ENCODE results near the gene HOXB2.

DNA sequence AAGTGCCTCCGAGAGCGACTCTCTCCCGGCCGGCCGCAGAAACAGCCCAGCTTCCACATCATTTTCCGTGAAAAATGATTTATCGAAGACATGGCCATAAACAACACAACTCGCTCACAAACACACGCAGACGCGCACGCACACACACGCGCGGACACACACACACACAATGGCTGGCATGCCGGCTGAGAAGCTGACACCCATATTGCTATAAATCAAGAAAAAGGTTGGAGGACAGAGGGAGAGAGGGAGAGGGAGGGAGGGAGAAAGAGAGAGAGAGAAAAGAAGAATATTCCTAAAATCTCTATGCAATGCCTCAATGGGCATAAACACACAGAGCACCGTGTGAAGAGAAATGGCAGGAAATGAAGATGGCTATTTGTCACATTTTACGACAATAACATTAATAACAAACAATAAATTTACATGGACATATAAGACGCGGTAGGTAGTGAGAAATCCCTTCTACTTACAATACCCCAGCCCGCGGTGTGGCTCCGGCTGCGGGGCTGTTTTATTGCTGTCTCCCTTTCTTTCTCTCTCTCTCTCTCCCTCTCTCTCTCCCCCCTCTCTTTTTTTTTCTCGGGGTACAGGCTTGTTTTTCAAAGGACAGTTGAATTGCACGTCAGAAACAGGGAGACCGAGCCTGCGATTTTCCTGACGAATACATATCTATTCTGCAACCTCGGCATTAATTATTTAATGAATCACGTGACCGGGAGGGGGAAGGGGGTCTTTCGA lies 23.8 kb upstream of the HOXB2 start:
- TF ChIP-seq, protein P1, sequence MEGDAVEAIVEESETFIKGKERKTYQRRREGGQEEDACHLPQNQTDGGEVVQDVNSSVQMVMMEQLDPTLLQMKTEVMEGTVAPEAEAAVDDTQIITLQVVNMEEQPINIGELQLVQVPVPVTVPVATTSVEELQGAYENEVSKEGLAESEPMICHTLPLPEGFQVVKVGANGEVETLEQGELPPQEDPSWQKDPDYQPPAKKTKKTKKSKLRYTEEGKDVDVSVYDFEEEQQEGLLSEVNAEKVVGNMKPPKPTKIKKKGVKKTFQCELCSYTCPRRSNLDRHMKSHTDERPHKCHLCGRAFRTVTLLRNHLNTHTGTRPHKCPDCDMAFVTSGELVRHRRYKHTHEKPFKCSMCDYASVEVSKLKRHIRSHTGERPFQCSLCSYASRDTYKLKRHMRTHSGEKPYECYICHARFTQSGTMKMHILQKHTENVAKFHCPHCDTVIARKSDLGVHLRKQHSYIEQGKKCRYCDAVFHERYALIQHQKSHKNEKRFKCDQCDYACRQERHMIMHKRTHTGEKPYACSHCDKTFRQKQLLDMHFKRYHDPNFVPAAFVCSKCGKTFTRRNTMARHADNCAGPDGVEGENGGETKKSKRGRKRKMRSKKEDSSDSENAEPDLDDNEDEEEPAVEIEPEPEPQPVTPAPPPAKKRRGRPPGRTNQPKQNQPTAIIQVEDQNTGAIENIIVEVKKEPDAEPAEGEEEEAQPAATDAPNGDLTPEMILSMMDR (IDR thresholded peaks at IDR 0.05; ENCODE audit: low read depth, low read length, poor library complexity, severe bottlenecking) = no peak
- no peak for TF ChIP-seq EZH2phosphoT487 (IDR thresholded peaks at IDR 0.05; ENCODE audit: borderline replicate concordance, low read length)

Measured in DOHH2 (cell line).